Prostate gland (tissue), 2 donors: Measurements from ENCODE around the gene TMEM151A.

Source experiments
- CTCF ChIP-seq, 4 experiments: fragments of 200-600 bp in 2 of 4; fragments of 450-650 bp in 2 of 4; sonication (generic) in 2 of 4; IDR thresholded peaks; 1 replicate in 3 of 4; 2 replicates in 1 of 4; pipeline ENCODE4 v1.5.1; 2016 to 2019; ENCODE audit warnings: antibody characterized with exemption in 4 of 4, mild to moderate bottlenecking in 2 of 4, moderate library complexity in 2 of 4
- POLR2A ChIP-seq: fragments of 450-650 bp; IDR thresholded peaks from one replicate; pipeline ENCODE4 v1.6.1; 2016; ENCODE audit warnings: antibody characterized with exemption, mild to moderate bottlenecking

- TF ChIP-seq CTCF (IDR thresholded peaks at IDR 0.05): no peak
- TF ChIP-seq POLR2A: no peak
These were observed 35.7 kb downstream of the TMEM151A start for GRCh38 chr11:66327171-66328030.
